T-helper 2 cell treated with Interferon-gamma antibody and Interleukin-4, amounts not matched to agents 100 ng/mL and 5 ng/mL, for 36 hours (primary cell): ENCODE data around the gene NUCB2. TPM values are rescaled to one million over a fixed set of nuclear protein-coding genes. Genes with fewer than 3 reads are reported as not detected.
"Not testable (repeated sequence)": the region's sequence is repeated elsewhere in the genome, so short reads cannot be mapped to it uniquely, and the experiment has no call there.

Experiments used
- intact Hi-C: fragments of 100-400 bp; cut with micrococcal nuclease; formaldehyde crosslinking; loops from one replicate; pipeline ENCODE4 v1.15.1; 2023
- total RNA-seq: library from RNA; stranded (reverse); gene quantifications from 2 replicates; pipeline ENCODE4 v1.2.3, GENCODE V29; 2022

The NUCB2 gene
- total RNA-seq: 207 and 210 TPM in 2 replicates

- intact Hi-C loops: loop anchor here (1.0 kb wide), 6 partner anchors 9 to 538 kb away; partner anchors contain the start of genes C11orf58 and RPS13
These were observed at the start of gene NUCB2 for GRCh38 chr11:17276236-17277023. Gene NUCB2 (plus strand): TSS chr11:17276739. CDS start chr11:17295324, 18,585 bp downstream.

DNA sequence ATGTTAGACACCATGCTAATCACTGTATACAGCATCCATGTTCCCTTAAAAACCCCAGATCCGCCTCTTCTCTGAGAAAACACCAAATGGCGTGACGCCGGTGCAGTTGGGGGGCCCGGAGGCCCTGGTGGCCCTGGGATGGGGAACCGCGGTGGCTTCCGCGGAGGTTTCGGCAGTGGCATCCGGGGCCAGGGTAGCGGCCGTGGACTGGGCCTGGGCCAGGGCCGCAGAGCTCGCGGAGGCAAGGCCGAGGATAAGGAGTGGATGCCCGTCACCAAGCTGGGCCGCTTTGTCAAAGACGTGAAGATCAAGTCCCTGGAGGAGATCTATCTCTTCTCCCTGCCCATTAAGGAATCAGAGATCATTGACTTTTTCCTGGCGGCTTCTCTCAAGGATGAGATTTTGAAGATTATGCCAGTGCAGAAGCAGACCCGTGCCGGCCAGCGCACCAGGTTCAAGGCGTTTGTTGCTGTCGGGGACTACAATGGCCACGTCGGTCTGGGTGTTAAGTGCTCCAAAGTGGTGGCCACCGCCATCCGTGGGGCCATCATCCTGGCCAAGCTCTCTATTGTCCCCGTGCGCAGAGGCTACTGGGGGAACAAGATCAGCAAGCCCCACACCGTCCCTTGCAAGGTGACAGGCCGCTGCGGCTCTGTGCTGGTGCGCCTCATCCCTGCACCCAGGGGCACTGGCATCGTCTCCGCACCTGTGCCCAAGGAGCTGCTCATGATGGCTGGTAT, 48.2 kb upstream of the NUCB2 start:
- intact Hi-C loops: not testable (repeated sequence)

GRCh38 chr11:17229481-17230152, 46.9 kb upstream of the NUCB2 start:
- intact Hi-C loops: loop anchor here (1.0 to 5.0 kb wide), 6 partner anchors 55 to 275 kb away; no protein-coding TSS in a partner anchor

- intact Hi-C loops: loop anchor here (1.0 to 5.0 kb wide), 7 partner anchors 46 to 273 kb away; no protein-coding TSS in a partner anchor
These were observed 45.4 kb upstream of the NUCB2 start for GRCh38 chr11:17230867-17231851.

DNA sequence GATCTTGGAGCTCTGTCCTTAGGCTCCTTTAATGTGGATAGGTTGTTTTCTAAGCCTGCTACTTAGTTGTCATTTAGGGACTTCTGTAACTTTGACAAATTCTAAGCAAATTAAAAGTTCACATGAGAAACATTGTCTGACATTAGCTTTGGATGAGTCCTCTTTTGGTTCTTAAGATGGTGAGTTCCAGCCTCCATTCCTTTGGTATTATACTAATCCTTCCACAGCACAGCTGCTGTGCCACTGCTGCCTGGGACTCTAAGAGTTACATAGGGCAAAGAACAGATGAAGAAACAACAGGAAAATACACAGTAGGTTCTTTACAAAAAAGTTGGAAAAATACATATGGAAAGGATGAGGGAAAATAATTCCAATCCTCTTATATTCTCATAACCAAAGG, 43.4 kb upstream of the NUCB2 start:
- intact Hi-C loops: loop anchor here (5.0 kb wide), 1 partner anchor 64 kb away; no protein-coding TSS in a partner anchor

GRCh38 chr11:17238377-17238776, 38.2 kb upstream of the NUCB2 start:
- intact Hi-C loops: no loop called here

DNA sequence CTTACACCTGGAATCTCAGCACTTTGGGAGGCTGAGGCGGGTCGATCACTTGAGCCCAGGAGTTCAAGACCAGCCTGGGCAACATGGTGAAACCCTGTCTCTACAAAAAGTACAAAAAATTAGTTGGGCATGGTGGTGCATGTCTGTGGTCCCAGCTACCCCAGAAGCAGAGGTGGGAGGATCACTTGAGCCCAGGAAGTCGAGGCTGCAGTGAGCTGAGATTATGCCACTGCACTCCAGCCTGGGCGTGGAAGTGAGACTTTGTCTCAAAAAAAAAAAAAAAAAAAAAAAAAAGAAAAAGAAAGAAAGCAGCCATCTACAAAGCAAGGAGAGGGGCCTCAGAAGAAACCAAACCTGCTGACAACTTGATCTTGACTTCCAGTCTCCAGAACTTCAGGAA, 36.6 kb upstream of the NUCB2 start:
- intact Hi-C loops: not testable (repeated sequence)

DNA sequence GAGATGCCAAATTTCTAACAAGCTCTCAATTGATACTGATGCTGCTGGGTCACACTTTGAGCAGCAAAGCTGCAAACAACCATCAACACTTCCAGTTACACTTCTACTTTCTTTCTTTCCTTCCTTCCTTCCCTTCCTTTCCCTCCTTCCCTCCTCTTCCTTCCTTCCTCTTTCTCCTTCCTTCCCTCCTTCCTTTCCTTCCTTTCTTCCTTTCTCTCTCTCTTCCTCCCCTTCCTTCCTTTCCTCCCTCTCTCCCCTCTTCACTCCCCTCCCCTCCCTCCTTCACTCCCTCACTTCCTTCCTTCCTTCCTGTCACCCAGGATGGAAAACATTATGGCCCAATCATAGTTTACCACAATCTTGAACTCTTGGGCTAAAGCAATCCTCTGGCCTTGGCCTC, 35.8 kb upstream of the NUCB2 start:
- intact Hi-C loops: no loop called here

GRCh38 chr11:17242954-17243353, 33.6 kb upstream of the NUCB2 start:
- intact Hi-C loops: not testable (repeated sequence)

GRCh38 chr11:17244046-17244445, 32.5 kb upstream of the NUCB2 start:
- intact Hi-C loops: no loop called here

GRCh38 chr11:17250561-17251350, 25.8 kb upstream of the NUCB2 start:
- intact Hi-C loops: no loop called here

GRCh38 chr11:17252704-17253103, 23.8 kb upstream of the NUCB2 start:
- intact Hi-C loops: no loop called here

GRCh38 chr11:17256512-17256911, 20.0 kb upstream of the NUCB2 start:
- intact Hi-C loops: no loop called here

DNA sequence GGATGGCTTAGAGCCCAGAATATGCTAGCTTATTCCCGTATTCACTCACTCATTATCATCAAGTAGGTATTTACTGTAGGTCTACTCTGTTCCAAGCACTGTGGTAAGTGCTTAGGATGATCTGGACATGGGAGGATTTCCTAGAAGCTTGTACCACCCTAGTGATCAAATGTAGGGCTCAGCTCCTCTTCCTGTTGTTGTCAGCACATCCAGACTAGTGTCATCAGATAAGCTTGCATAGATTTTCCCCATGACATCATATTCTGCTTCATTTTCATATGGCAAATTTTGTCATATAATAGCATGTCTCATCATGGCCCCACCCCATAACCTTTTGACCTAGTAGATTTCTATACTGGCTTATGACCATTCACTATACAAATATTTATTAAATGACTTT, 19.3 kb upstream of the NUCB2 start:
- intact Hi-C loops: no loop called here

DNA sequence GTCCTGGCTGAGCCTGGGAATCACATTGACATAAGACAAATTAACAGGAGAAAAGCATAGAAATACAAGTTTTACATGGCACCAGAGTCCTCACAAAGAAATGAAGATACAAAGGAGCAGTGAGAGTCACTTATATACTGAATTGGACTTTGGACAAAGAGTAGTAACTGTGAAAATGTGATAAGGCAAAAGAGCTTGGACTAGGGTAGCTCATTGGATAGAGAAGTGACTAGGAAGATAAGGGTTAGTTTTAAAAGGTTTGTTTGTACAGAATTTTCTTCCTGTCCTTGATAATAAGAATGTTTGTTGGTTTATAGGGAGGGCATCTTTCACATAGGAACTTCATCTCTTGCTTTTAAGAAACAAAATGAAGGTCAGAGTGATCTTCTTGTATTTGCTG, 17.9 kb upstream of the NUCB2 start:
- intact Hi-C loops: no loop called here

- intact Hi-C loops: no loop called here
These were observed 17.0 kb upstream of the NUCB2 start for GRCh38 chr11:17259519-17259918.

DNA sequence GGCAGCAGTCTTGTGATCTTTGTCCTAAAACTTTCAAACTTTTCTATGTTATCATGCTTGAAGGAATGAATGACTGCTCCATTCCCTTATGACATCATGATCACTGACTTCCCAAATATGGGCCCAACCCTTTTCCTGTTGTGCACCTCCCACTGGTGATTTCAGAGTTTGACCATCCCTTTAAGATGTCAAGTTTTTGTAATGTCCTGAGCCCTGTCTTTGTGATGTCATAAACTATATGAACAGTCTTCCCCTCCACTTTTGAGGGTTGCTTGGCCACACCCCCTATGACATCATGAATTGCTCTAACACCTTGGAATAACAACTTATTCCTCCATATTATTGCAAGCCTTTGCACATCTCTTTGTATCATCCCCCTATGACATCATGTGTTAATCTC, 16.5 kb upstream of the NUCB2 start:
- intact Hi-C loops: no loop called here

DNA sequence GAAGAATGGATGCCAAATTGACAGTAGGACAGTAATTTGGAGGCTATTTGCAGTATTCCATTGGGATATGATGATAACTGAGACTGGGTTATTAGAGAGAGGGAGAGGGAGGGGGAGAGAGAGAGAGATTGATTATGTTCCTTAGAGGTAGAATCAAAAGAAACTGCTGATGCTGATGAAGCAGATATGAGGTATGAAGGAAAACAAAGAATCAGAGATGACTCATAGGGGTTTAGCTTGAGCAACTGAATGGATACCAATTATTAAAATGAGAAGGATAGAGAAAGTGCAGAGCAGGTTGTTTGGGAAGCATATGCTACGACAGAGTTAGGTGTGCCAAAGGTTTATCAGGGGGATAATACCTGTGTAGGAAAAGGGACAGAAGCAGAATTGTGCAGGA, 12.8 kb upstream of the NUCB2 start:
- intact Hi-C loops: no loop called here

- intact Hi-C loops: no loop called here
These were observed 9.8 kb upstream of the NUCB2 start for GRCh38 chr11:17266781-17267180.

DNA sequence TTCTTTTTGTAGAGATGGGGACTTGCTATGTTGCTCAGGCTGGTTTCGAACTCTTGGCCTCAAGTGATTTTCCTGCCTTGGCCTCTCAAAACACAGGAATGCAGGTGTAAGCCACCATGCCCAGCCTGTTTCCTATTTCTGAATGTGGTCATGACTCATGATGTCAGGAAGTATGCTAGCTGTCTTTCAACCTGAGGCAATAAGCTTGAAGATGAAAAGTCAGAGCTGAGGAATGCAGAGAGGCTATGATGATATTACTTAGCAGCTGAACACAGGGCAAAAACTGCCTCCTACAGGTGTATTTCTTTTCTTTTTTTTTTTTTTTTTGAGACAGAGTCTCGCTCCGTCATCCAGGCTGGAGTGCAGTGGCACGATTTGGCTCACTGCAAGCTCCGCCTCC, 9.0 kb upstream of the NUCB2 start:
- intact Hi-C loops: no loop called here
